A549 (cell line): ENCODE data around the gene NDC80.

Source experiments
- EHMT2 ChIP-seq: fragments of 200-600 bp; sonication (generic); IDR thresholded peaks from 2 replicates; pipeline ENCODE4 v1.6.1; 2016; ENCODE audit warnings: antibody characterized with exemption, low read depth, mild to moderate bottlenecking, moderate library complexity
- GATA3 ChIP-seq: IDR thresholded peaks from 2 replicates; pipeline ENCODE4 v1.6.1; 2012; ENCODE audit warnings: borderline replicate concordance
- NPAS2 ChIP-seq: fragments of 250-450 bp; sonication (Bioruptor Pico); IDR thresholded peaks from 2 replicates; pipeline ENCODE4 v1.8.0; 2022; ENCODE audit warnings: mild to moderate bottlenecking, moderate library complexity, borderline replicate concordance
- POLR2A ChIP-seq: IDR thresholded peaks from 2 replicates; pipeline ENCODE4 v1.6.1; 2012; ENCODE audit warnings: mild to moderate bottlenecking, low read length
- REST ChIP-seq: fragments of 200-600 bp; sonication (generic); IDR thresholded peaks from 2 replicates; pipeline ENCODE4 v1.6.1; 2016; ENCODE audit warnings: antibody characterized with exemption, mild to moderate bottlenecking, moderate library complexity
- RNF2 ChIP-seq: fragments of 200-600 bp; sonication (generic); IDR thresholded peaks from 2 replicates; pipeline ENCODE4 v1.6.1; 2016; ENCODE audit warnings: low read depth, mild to moderate bottlenecking, antibody characterized with exemption, moderate library complexity, borderline replicate concordance
- TF ChIP-seq, protein P1 (sequence below): fragments of >200 bp; sonication (Bioruptor Twin); formaldehyde crosslinking; IDR thresholded peaks from 3 replicates; pipeline ENCODE4 v1.5.1; 2016

- TF ChIP-seq, protein P1, sequence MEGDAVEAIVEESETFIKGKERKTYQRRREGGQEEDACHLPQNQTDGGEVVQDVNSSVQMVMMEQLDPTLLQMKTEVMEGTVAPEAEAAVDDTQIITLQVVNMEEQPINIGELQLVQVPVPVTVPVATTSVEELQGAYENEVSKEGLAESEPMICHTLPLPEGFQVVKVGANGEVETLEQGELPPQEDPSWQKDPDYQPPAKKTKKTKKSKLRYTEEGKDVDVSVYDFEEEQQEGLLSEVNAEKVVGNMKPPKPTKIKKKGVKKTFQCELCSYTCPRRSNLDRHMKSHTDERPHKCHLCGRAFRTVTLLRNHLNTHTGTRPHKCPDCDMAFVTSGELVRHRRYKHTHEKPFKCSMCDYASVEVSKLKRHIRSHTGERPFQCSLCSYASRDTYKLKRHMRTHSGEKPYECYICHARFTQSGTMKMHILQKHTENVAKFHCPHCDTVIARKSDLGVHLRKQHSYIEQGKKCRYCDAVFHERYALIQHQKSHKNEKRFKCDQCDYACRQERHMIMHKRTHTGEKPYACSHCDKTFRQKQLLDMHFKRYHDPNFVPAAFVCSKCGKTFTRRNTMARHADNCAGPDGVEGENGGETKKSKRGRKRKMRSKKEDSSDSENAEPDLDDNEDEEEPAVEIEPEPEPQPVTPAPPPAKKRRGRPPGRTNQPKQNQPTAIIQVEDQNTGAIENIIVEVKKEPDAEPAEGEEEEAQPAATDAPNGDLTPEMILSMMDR, result no peak
- TF ChIP-seq REST (no peak), EHMT2 (no peak), RNF2 (no peak), GATA3 (no peak), POLR2A (no peak), NPAS2 (no peak)
These were observed 85.7 kb downstream of the NDC80 start for GRCh38 chr18:2656981-2657512.
